Fibroblast of lung (primary cell): Measurements from ENCODE around the gene FCHO1. TPM values are rescaled to one million over a fixed set of nuclear protein-coding genes. Genes with fewer than 3 reads are reported as not detected.

ENCODE experiments used
- DNase-seq, 2 donors: peaks; one replicate each; pipeline versions ENCODE4 v3.0.0 to v3.0.0-alpha.2; 2010; ENCODE audit warnings: low read depth in 2 of 2
- H2AFZ ChIP-seq: 2 replicates; pipeline ENCODE4 v1.5.1; 2012; ENCODE audit warnings: low read length, control low read depth, inconsistent platforms
- H3K27ac ChIP-seq: 2 replicates; pipeline ENCODE4 v1.5.1; 2011; ENCODE audit warnings: low read length, control low read depth; ENCODE audit not compliant: insufficient read depth
- H3K27me3 ChIP-seq: 2 replicates; pipeline ENCODE4 v1.5.1; 2011; ENCODE audit warnings: mild to moderate bottlenecking, low read length; ENCODE audit not compliant: control insufficient read depth, insufficient read depth
- H3K36me3 ChIP-seq: 2 replicates; pipeline ENCODE4 v1.5.1; 2011; ENCODE audit warnings: low read length; ENCODE audit not compliant: control insufficient read depth, insufficient read depth
- H3K4me1 ChIP-seq: 2 replicates; pipeline ENCODE4 v1.5.1; 2011; ENCODE audit warnings: low read length; ENCODE audit not compliant: control insufficient read depth, insufficient read depth; ENCODE audit errors: extremely low read depth
- H3K4me2 ChIP-seq: 2 replicates; pipeline ENCODE4 v1.5.1; 2011; ENCODE audit warnings: low read length, control low read depth; ENCODE audit not compliant: insufficient read depth; ENCODE audit errors: extremely low read depth
- H3K4me3 ChIP-seq, 4 experiments: fragments of 200-600 bp in 1 of 4; sonication (generic) in 1 of 4; replicated peaks in 1 of 4; 2 replicates each; pipeline ENCODE4 v1.5.1; 2011 to 2016; ENCODE audit warnings: low read length in 4 of 4, low read depth in 3 of 4, mild to moderate bottlenecking in 3 of 4, control low read depth in 2 of 4, inconsistent platforms in 1 of 4, mixed read lengths in 1 of 4; ENCODE audit not compliant: insufficient read depth in 1 of 4; ENCODE audit errors: control extremely low read depth in 1 of 4
- H3K79me2 ChIP-seq: 2 replicates; pipeline ENCODE4 v1.5.1; 2012; ENCODE audit warnings: mild to moderate bottlenecking, low read length, inconsistent platforms; ENCODE audit not compliant: control insufficient read depth, insufficient read depth
- H3K9ac ChIP-seq: 2 replicates; pipeline ENCODE4 v1.5.1; 2011; ENCODE audit warnings: mild to moderate bottlenecking, low read length, control low read depth; ENCODE audit not compliant: insufficient read depth
- H3K9me3 ChIP-seq: 2 replicates; pipeline ENCODE4 v1.5.1; 2012; ENCODE audit warnings: low read depth, low read length; ENCODE audit not compliant: control insufficient read depth, insufficient read depth
- H4K20me1 ChIP-seq: 2 replicates; pipeline ENCODE4 v1.5.1; 2011; ENCODE audit warnings: low read length; ENCODE audit not compliant: control insufficient read depth, insufficient read depth; ENCODE audit errors: extremely low read depth
- CTCF ChIP-seq, 2 donors: IDR thresholded peaks in 1 of 2; conservative IDR thresholded peaks in 1 of 2; 1 replicate in 1 of 2; 2 replicates in 1 of 2; pipeline ENCODE4 v1.5.1; 2011 to 2012; ENCODE audit warnings: low read length in 2 of 2, control low read depth in 1 of 2, inconsistent platforms in 1 of 2, low read depth in 1 of 2, mild to moderate bottlenecking in 1 of 2
- EZH2 ChIP-seq: IDR thresholded peaks from 2 replicates; pipeline ENCODE4 v1.5.1; 2012; ENCODE audit warnings: low read length, control low read depth, mild to moderate bottlenecking; ENCODE audit errors: missing control alignments
- polyA plus RNA-seq, 2 donors: library from polyadenylated mRNA; depleted of rRNA in 1 of 2; stranded (reverse) in 1 of 2; unstranded in 1 of 2; fragments of >200 nt; gene quantifications; 2 replicates each; pipeline ENCODE4 v1.2.1, GENCODE V29; 2011 to 2012; ENCODE audit warnings: missing spikeins in 1 of 2
- total RNA-seq: library from RNA; depleted of rRNA; stranded (reverse); fragments of >200 nt; gene quantifications from 2 replicates; pipeline ENCODE4 v1.2.1, GENCODE V29; 2014

Gene FCHO1
- total and polyA plus RNA-seq, 2 donors (not counting 1 experiment from before 2014, with no cell fraction given) = 0.07 to 0.33 TPM

- no peaks in the 10 kb centered on the region for H3K4me1 ChIP-seq
- H4K20me1 ChIP-seq = no peaks in the 10 kb centered on the region
- no peak overlapping the region for H3K4me2 ChIP-seq
- TF ChIP-seq CTCF (conservative IDR thresholded peaks at IDR 0.05 in 1 of 2, IDR thresholded peaks at IDR 0.05 in 1 of 2; ENCODE audit: low read depth in 1 of 2, low read length in 2 of 2) (no peak), EZH2 (no peak)
- H3K79me2 ChIP-seq = no peaks in the 10 kb centered on the region
- H3K4me3 ChIP-seq = no peak overlapping the region
- H3K9me3 ChIP-seq = no peaks in the 10 kb centered on the region
- H2AFZ ChIP-seq = no peak overlapping the region
- no peak for DNase-seq
- no peak overlapping the region for H3K9ac ChIP-seq
- no peak overlapping the region for H3K27ac ChIP-seq
- no peaks in the 10 kb centered on the region for H3K27me3 ChIP-seq
- H3K36me3 ChIP-seq = no peaks in the 10 kb centered on the region
These were observed 4.2 kb downstream of the FCHO1 start for GRCh38 chr19:17755443-17755890.

GRCh38 chr19:17755977-17756670 lies 4.8 kb downstream of the FCHO1 start:
- TF ChIP-seq CTCF (conservative IDR thresholded peaks at IDR 0.05 in 1 of 2, IDR thresholded peaks at IDR 0.05 in 1 of 2; ENCODE audit: low read depth in 1 of 2, low read length in 2 of 2) = no peak
- no peak for TF ChIP-seq EZH2
- H4K20me1 ChIP-seq = no peaks in the 10 kb centered on the region
- no peaks in the 10 kb centered on the region for H3K9me3 ChIP-seq
- H3K4me3 ChIP-seq = no peak overlapping the region
- peak; percentile 58 to 69 for DNase-seq
- no peak overlapping the region for H2AFZ ChIP-seq
- H3K36me3 ChIP-seq = no peaks in the 10 kb centered on the region
- H3K4me2 ChIP-seq = no peak overlapping the region
- H3K27me3 ChIP-seq = no peaks in the 10 kb centered on the region
- H3K9ac ChIP-seq = no peak overlapping the region
- no peaks in the 10 kb centered on the region for H3K4me1 ChIP-seq
- H3K79me2 ChIP-seq = no peaks in the 10 kb centered on the region
- no peak overlapping the region for H3K27ac ChIP-seq

GRCh38 chr19:17757125-17757524 lies 5.8 kb downstream of the FCHO1 start:
- Histone ChIP-seq H3K4me2 (no peak overlapping the region), H4K20me1 (no peaks in the 10 kb centered on the region), H3K9ac (no peak overlapping the region), H3K36me3 (no peaks in the 10 kb centered on the region), H3K9me3 (no peaks in the 10 kb centered on the region), H3K27me3 (no peaks in the 10 kb centered on the region), H3K4me1 (no peaks in the 10 kb centered on the region), H3K4me3 (no peak overlapping the region), H2AFZ (no peak overlapping the region), H3K79me2 (no peaks in the 10 kb centered on the region), H3K27ac (no peak overlapping the region)
- DNase-seq = peak; percentile 38 to 55
- TF ChIP-seq CTCF (conservative IDR thresholded peaks at IDR 0.05 in 1 of 2, IDR thresholded peaks at IDR 0.05 in 1 of 2; ENCODE audit: low read depth in 1 of 2, low read length in 2 of 2) = no peak
